Neural progenitor cell (in vitro differentiated cells): ENCODE measurements around the gene CLMP.

Experiments
- CTCF ChIP-seq: fragments of 200-600 bp; sonication (generic); IDR thresholded peaks from 2 replicates; pipeline ENCODE4 v1.5.1; 2017; ENCODE audit warnings: antibody characterized with exemption, mild to moderate bottlenecking
- EZH2 ChIP-seq: fragments of 200-600 bp; sonication (generic); IDR thresholded peaks from 2 replicates; pipeline ENCODE4 v1.6.1; 2017; ENCODE audit warnings: antibody characterized with exemption, mild to moderate bottlenecking, moderate library complexity
- EZH2phosphoT487 ChIP-seq: fragments of 200-600 bp; sonication (generic); IDR thresholded peaks from 2 replicates; pipeline ENCODE4 v1.6.1; 2017; ENCODE audit warnings: antibody characterized with exemption

DNA sequence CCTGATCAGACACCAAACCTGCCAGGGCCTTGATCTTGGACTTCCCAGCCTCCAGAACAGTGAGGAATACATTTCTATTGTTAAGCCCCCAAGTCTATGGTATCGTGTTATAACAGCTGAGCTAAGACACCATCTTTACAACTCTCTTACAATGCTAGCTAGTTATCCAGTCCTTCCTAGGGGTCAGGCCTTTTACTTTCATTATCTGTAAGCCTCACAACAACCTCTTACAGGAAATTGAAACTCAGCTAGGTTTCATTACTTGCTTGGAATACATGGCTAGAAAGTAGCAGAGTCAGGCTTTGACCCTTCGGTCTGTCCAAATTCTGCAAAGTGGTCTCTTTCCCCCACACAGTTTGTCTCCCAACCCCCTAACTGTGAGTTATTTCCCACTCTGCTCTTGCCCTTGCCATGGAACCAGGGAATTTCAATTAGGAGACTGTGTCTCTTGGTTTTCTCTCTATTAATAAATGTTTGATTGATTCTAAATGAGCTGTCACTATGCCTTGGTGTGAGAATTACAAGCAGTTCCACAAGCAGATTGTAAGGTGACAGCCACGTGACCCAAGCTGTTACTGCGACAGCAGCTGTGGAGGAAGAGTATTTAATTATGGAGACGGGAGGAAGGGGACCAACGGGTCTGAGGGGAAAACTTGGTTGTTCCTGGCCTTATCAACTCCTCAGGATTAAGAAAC lies 38.4 kb upstream of the CLMP start:
- TF ChIP-seq CTCF (no peak), EZH2phosphoT487 (no peak), EZH2 (no peak)
